Endothelial cell of umbilical vein (primary cell): ENCODE results near the gene GVQW3. TPM values are rescaled to one million over a fixed set of nuclear protein-coding genes. Genes with fewer than 3 reads are reported as not detected.

Experiments used
- BruUV-seq: library from RNA; stranded (reverse); fragments of 400-500 nt; replicated peaks from 2 replicates; lab custom pipeline; 2021; lab: Mats Ljungman, UMichigan
- CTCF ChIA-PET: fragments of 300-600, 350-600 bp; sonication (Branson Sonifier 250); formaldehyde crosslinking; loops from one replicate; lab custom pipeline; 2021; ENCODE audit warnings: antibody characterized with exemption, inconsistent platforms; lab: Charles Lee
- POLR2A ChIA-PET: fragments of 300-600, 350-600 bp; sonication (Branson Sonifier 250); formaldehyde crosslinking; loops from one replicate; lab custom pipeline; 2021; ENCODE audit warnings: antibody characterized with exemption, inconsistent platforms; lab: Charles Lee
- DNase-seq: peaks from one replicate; pipeline ENCODE4 v3.0.0-alpha.2; 2011; ENCODE audit warnings: low read depth, low spot score
- FAIRE-seq: peaks from 2 replicates; lab custom pipeline; 2011; peaks lifted over from hg19 to GRCh38; lab: Jason Lieb, UNC
- H2AFZ ChIP-seq: 2 replicates; pipeline ENCODE4 v1.6.0; 2012; ENCODE audit warnings: low read depth, low read length, control low read depth, inconsistent platforms
- H3K27ac ChIP-seq: 2 replicates; pipeline ENCODE4 v1.5.1; 2011; ENCODE audit warnings: low read depth, mild to moderate bottlenecking, control low read depth, low read length, moderate library complexity; ENCODE audit not compliant: insufficient read depth
- H3K27me3 ChIP-seq, 2 experiments: 2 replicates each; pipeline versions ENCODE4 v1.6.0 to v1.6.1; 2011; ENCODE audit warnings: low read length in 2 of 2, mixed read lengths in 1 of 2; ENCODE audit not compliant: control insufficient read depth in 2 of 2, insufficient read depth in 2 of 2
- H3K36me3 ChIP-seq, 2 experiments: 2 replicates in 1 of 2; 3 replicates in 1 of 2; pipeline ENCODE4 v1.5.1; 2011; ENCODE audit warnings: low read length in 2 of 2, mild to moderate bottlenecking in 1 of 2, moderate library complexity in 1 of 2; ENCODE audit not compliant: control insufficient read depth in 2 of 2, insufficient read depth in 2 of 2; ENCODE audit errors: extremely low read depth in 1 of 2
- H3K4me1 ChIP-seq: 3 replicates; pipeline ENCODE4 v1.5.1; 2011; ENCODE audit warnings: mild to moderate bottlenecking, low read length; ENCODE audit not compliant: control insufficient read depth, insufficient read depth; ENCODE audit errors: extremely low read depth
- H3K4me2 ChIP-seq: 2 replicates; pipeline ENCODE4 v1.6.1; 2011; ENCODE audit warnings: low read length, control low read depth, mixed read lengths; ENCODE audit not compliant: insufficient read depth
- H3K4me3 ChIP-seq, 3 experiments: fragments of 200-600 bp in 1 of 3; sonication (generic), shearing (Covaris generic) in 1 of 3; replicated peaks in 1 of 3; 2 replicates each; pipeline ENCODE4 v1.5.1; 2011 to 2016; ENCODE audit warnings: control low read depth in 3 of 3, low read length in 3 of 3, mild to moderate bottlenecking in 2 of 3, inconsistent platforms in 1 of 3, low read depth in 1 of 3, moderate library complexity in 1 of 3; ENCODE audit not compliant: insufficient read depth in 1 of 3
- H3K79me2 ChIP-seq: 2 replicates; pipeline ENCODE4 v1.6.0; 2012; ENCODE audit warnings: low read length, inconsistent platforms; ENCODE audit not compliant: control insufficient read depth, insufficient read depth
- H3K9ac ChIP-seq: replicated peaks from 2 replicates; pipeline ENCODE3; 2011; ENCODE audit warnings: low read length, control low read depth; ENCODE audit not compliant: insufficient read depth; ENCODE audit errors: extremely low read depth
- H3K9me1 ChIP-seq: replicated peaks from 3 replicates; pipeline ENCODE4 v1.6.0; 2011; ENCODE audit warnings: mild to moderate bottlenecking, low read length; ENCODE audit not compliant: control insufficient read depth, insufficient read depth; ENCODE audit errors: extremely low read depth
- H3K9me3 ChIP-seq: replicated peaks from 2 replicates; pipeline ENCODE4 v1.5.1; 2012; ENCODE audit warnings: low read length, inconsistent platforms; ENCODE audit not compliant: control insufficient read depth, insufficient read depth
- H4K20me1 ChIP-seq: replicated peaks from 2 replicates; pipeline ENCODE3; 2011; ENCODE audit warnings: mild to moderate bottlenecking, low read length; ENCODE audit not compliant: control insufficient read depth, insufficient read depth; ENCODE audit errors: extremely low read depth
- CTCF ChIP-seq, 2 donors: IDR thresholded peaks; 1 replicate in 1 of 2; 2 replicates in 1 of 2; pipeline ENCODE4 v1.5.1; 2011; ENCODE audit warnings: low read length in 2 of 2, mild to moderate bottlenecking in 2 of 2, moderate library complexity in 2 of 2, control low read depth in 1 of 2, inconsistent platforms in 1 of 2, low read depth in 1 of 2; ENCODE audit not compliant: insufficient read depth in 1 of 2; ENCODE audit errors: extremely low read depth in 1 of 2
- EZH2 ChIP-seq: IDR thresholded peaks from 2 replicates; pipeline ENCODE4 v1.6.1; 2012; ENCODE audit warnings: borderline replicate concordance, low read depth, mild to moderate bottlenecking, moderate library complexity, low read length, inconsistent platforms; ENCODE audit not compliant: severe bottlenecking
- FOS ChIP-seq: IDR thresholded peaks from 2 replicates; pipeline ENCODE4 v1.6.1; 2011; ENCODE audit warnings: mild to moderate bottlenecking, low read length, moderate library complexity, borderline replicate concordance; ENCODE audit not compliant: insufficient read depth
- GATA2 ChIP-seq: IDR thresholded peaks from 2 replicates; pipeline ENCODE4 v1.7.0; 2011; ENCODE audit warnings: low read depth, mild to moderate bottlenecking, moderate library complexity, mixed read lengths, low read length; ENCODE audit not compliant: insufficient read length, insufficient read depth
- JUN ChIP-seq: IDR thresholded peaks from 2 replicates; pipeline ENCODE4 v1.6.1; 2011; ENCODE audit warnings: borderline replicate concordance, low read depth; ENCODE audit not compliant: insufficient read length, insufficient read depth
- MAX ChIP-seq: IDR thresholded peaks from 2 replicates; pipeline ENCODE4 v1.6.1; 2011; ENCODE audit not compliant: insufficient read depth, insufficient read length
- MYC ChIP-seq: IDR thresholded peaks from one replicate; pipeline ENCODE4 v1.6.1; 2011; ENCODE audit warnings: mild to moderate bottlenecking, low read depth, low read length
- POLR2A ChIP-seq: IDR thresholded peaks from 2 replicates; pipeline ENCODE4 v1.6.1; 2012; ENCODE audit warnings: low read depth, mild to moderate bottlenecking, control low read depth, low read length
- POLR2AphosphoS5 ChIP-seq: IDR thresholded peaks from 2 replicates; pipeline ENCODE4 v1.6.1; 2012; ENCODE audit warnings: low read depth, mild to moderate bottlenecking, control low read depth, low read length, moderate library complexity; ENCODE audit not compliant: insufficient read depth
- dilution Hi-C: fragments of 300-500 bp; cut with MboI; formaldehyde crosslinking; loops from one replicate; pipeline ENCODE4 v1.15.0; 2019; ENCODE audit warnings: low sequenced_read_pairs; ENCODE audit not compliant: extremely low pct_ligation_motif_present
- intact Hi-C: fragments of 100-400 bp; cut with micrococcal nuclease; formaldehyde crosslinking; loops from one replicate; pipeline ENCODE4 v1.10.0; 2022
- polyA plus RNA-seq, 4 experiments: library from polyadenylated mRNA; depleted of rRNA in 3 of 4; stranded (reverse) in 3 of 4; unstranded in 1 of 4; fragments of >200 nt; gene quantifications; 2 replicates each; pipeline versions ENCODE4 v1.2.1 to v1.2.3, GENCODE V29; 2011 to 2012; ENCODE audit warnings: missing spikeins in 1 of 4
- total RNA-seq: library from RNA; stranded (reverse); gene quantifications from 2 replicates; pipeline ENCODE4 v1.2.3, GENCODE V29; 2021

GVQW3 gene
- total and polyA plus RNA-seq, 2 donors (not counting 3 experiments of a cell fraction or from before 2014, with no cell fraction given) = 1.0 to 2.8 TPM

GRCh38 chr11:76337469-76337868, 43.7 kb upstream of the GVQW3 start:
- Histone ChIP-seq H3K4me2 (no peak overlapping the region), H3K9ac (no peak overlapping the region), H3K36me3 (no peaks in the 10 kb centered on the region), H3K79me2 (no peaks in the 10 kb centered on the region), H2AFZ (no peak overlapping the region), H3K4me1 (no peaks in the 10 kb centered on the region), H3K9me1 (no peaks in the 10 kb centered on the region), H3K27ac (no peak overlapping the region), H3K27me3 (no peaks in the 10 kb centered on the region), H3K4me3 (no peak overlapping the region), H3K9me3 (no peaks in the 10 kb centered on the region), H4K20me1 (no peaks in the 10 kb centered on the region)
- ChIA-PET CTCF (no interaction called here), POLR2A (no interaction called here)
- FAIRE-seq (no peak), DNase-seq (no peak)
- TF ChIP-seq POLR2A = no peak
- no peak for TF ChIP-seq EZH2
- TF ChIP-seq MAX = no peak
- TF ChIP-seq CTCF (IDR thresholded peaks at IDR 0.05; ENCODE audit: extremely low read depth in 1 of 2, insufficient read depth in 1 of 2, low read depth in 1 of 2, low read length in 2 of 2) = no peak
- no peak for TF ChIP-seq FOS
- TF ChIP-seq MYC = no peak
- intact Hi-C loops (no loop called here), dilution Hi-C loops (no loop called here)
- no TSS peak for BruUV-seq

- no peak overlapping the region for H3K4me2 ChIP-seq
- intact Hi-C loops (no loop called here), dilution Hi-C loops (no loop called here)
- no peaks in the 10 kb centered on the region for H3K9me3 ChIP-seq
- FAIRE-seq (no peak), DNase-seq (no peak)
- no peak overlapping the region for H3K4me3 ChIP-seq
- H3K4me1 ChIP-seq = no peaks in the 10 kb centered on the region
- CTCF ChIA-PET = interaction anchor here (1.5 kb wide), 1 partner anchor 174 kb away, joined by 6 read pairs; no protein-coding TSS in a partner anchor
- POLR2A ChIA-PET = no interaction called here
- no peaks in the 10 kb centered on the region for H4K20me1 ChIP-seq
- H3K9ac ChIP-seq = no peak overlapping the region
- H3K36me3 ChIP-seq = no peaks in the 10 kb centered on the region
- TF ChIP-seq POLR2A (no peak), POLR2AphosphoS5 (no peak), MAX (no peak), CTCF (IDR thresholded peaks at IDR 0.05; ENCODE audit: extremely low read depth in 1 of 2, insufficient read depth in 1 of 2, low read depth in 1 of 2, low read length in 2 of 2) (no peak), MYC (no peak), EZH2 (no peak), JUN (no peak), GATA2 (no peak), FOS (no peak)
- no peak overlapping the region for H2AFZ ChIP-seq
- BruUV-seq = no TSS peak
- no peaks in the 10 kb centered on the region for H3K9me1 ChIP-seq
- H3K27me3 ChIP-seq = no peaks in the 10 kb centered on the region
- no peak overlapping the region for H3K27ac ChIP-seq
- H3K79me2 ChIP-seq = no peaks in the 10 kb centered on the region
Observed at GRCh38 chr11:76337923-76338322, 43.2 kb upstream of the GVQW3 start.
